GM18867 (cell line): ENCODE data around the gene RPL22L1.
"Not testable (repeated sequence)": the region's sequence is repeated elsewhere in the genome, so short reads cannot be mapped to it uniquely, and the experiment has no call there.

Experiments
- ATAC-seq: cut with Tn5 transposase; IDR thresholded peaks from one replicate; pipeline ENCODE4 v1.9.1; 2021; ENCODE audit warnings: mild to moderate bottlenecking, moderate library complexity; ENCODE audit not compliant: unreplicated experiment

The RPL22L1 gene

GRCh38 chr3:170884109-170884930, 14.3 kb upstream of the RPL22L1 start:
- not testable (repeated sequence) for ATAC-seq

DNA sequence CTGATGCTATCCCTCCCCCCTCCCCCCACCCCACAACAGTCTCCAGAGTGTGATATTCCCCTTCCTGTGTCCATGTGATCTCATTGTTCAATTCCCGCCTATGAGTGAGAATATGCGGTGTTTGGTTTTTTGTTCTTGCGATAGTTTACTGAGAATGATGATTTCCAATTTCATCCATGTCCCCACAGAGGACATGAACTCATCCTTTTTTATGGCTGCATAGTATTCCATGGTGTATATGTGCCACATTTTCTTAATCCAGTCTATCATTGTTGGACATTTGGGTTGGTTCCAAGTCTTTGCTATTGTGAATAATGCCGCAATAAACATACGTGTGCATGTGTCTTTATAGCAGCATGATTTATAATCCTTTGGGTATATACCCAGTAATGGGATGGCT, 8.7 kb upstream of the RPL22L1 start:
- not testable (repeated sequence) for ATAC-seq

- not testable (repeated sequence) for ATAC-seq
Observed at GRCh38 chr3:170877311-170877710, 7.3 kb upstream of the RPL22L1 start.

GRCh38 chr3:170876537-170876936, 6.5 kb upstream of the RPL22L1 start:
- no peak for ATAC-seq

DNA sequence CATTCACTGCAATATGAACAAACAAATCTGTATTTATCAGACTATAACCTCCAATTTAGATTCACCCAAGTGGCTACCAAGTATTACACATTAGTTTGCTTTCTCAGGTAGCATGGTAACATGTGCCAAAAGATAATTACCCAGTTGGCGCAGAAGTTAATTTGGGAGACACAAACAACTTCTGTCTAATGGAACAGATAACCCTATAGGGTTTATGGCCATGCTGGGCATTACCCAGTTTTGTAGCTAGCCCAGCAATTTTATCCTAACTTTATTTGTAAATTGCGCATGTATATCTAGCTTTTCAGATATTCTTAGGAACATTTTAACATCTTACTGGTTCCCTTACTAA, 780 bp downstream of the RPL22L1 start:
- no peak for ATAC-seq

- no peak for ATAC-seq
Observed at GRCh38 chr3:170868577-170869238, 1.3 kb downstream of the RPL22L1 start.

GRCh38 chr3:170867143-170867937, 2.7 kb downstream of the RPL22L1 start:
- peak; percentile 27 for ATAC-seq

DNA sequence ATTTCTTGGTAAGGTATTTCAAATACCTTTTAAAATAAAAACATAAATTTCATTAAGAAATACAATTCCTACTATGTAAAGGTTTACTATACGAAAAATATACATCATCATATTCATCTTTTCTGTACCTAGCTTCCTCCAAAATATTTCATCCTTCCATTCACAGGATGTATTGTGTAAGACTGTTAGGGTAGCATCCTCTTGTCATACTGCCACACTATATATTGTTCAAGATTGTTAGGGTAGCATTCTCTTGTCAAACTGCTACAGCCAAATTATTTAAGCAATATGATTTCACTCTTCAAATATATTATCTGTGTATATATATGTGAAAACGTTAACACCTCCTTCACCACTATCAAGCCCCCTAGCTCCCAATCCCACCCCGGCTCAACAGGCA, 3.5 kb downstream of the RPL22L1 start:
- ATAC-seq = no peak

- ATAC-seq = no peak
Observed at GRCh38 chr3:170865209-170866094, 4.5 kb downstream of the RPL22L1 start.

GRCh38 chr3:170864525-170865208, 5.3 kb downstream of the RPL22L1 start:
- ATAC-seq = no peak

DNA sequence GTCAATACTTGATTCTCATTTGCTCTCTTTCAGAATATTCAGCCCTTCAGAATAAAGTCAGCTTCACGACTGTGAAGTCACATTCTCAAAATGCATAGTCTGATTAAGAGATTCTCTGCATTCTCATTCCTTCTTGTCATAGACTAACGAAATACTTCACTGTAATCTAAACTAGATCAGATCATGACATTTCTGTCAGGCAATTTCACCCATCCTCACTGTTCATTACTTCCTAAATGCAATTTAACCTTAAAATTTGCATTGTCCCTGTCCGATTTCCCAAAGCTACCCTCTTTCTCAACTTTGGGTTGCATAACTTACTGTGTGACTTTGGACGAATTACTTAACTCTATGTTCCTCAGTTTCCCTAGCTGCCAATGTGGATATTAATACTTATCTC, 6.2 kb downstream of the RPL22L1 start:
- no peak for ATAC-seq

- ATAC-seq = no peak
Observed at GRCh38 chr3:170862618-170863374, 7.2 kb downstream of the RPL22L1 start.

- no peak for ATAC-seq
Observed at GRCh38 chr3:170858599-170858998, 11.4 kb downstream of the RPL22L1 start.

DNA sequence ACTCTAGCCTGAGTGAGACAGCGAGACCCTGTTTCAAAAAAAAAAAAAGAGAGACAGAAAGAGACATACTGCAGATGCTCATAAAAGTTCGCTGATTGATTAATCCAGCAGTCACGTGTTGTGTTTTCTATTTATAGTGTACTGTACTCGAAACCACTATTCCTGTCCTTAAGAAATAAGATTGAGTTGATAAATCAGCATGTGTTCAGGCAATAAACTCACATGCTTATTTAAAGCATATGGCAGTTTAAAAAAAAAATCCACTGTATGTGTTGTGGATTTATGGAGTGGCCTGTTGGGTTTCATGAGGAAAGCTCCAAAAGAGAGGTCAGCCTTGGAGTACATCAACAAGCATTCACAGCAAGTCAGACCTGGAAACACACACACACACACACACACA, 17.7 kb downstream of the RPL22L1 start:
- no peak for ATAC-seq

GRCh38 chr3:170848292-170848917, 21.6 kb downstream of the RPL22L1 start:
- ATAC-seq = no peak

GRCh38 chr3:170844377-170844776, 25.6 kb downstream of the RPL22L1 start:
- ATAC-seq = no peak

DNA sequence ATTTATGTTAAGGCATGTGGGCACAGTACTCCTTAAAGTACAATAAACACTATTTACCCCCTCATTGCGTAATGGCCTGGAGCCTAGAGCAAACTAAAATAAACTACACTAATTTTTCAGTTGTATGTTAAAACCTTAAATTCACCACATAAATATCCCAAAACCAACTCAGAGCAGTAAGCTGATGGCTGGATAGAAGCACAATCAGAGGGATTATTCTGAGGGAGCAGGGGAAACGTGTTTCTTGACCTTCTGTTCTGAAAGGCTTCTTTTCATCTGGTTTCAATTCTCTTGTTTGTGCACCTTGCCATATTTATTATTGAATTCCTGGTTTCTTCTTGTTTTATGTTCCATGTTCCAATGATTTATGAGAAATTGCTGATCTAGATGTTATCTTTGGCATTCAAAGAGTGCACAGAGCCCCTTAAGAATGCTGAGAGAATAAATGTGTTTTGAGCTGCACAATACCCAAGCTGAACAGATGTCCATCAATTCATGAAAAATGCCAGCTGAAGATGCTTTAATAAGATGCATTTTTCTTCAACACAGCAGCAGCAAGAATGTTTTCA, 29.6 kb downstream of the RPL22L1 start:
- ATAC-seq = no peak

- no peak for ATAC-seq
Observed at GRCh38 chr3:170839518-170840100, 30.4 kb downstream of the RPL22L1 start.
